Smooth muscle cell of the umbilical artery (primary cell): Measurements from ENCODE around the gene GINM1. TPM values are rescaled to one million over a fixed set of nuclear protein-coding genes. Genes with fewer than 3 reads are reported as not detected.

Source experiments
- total RNA-seq: library from RNA; depleted of rRNA; stranded (reverse); fragments of >200 nt; gene quantifications from 2 replicates; pipeline ENCODE4 v1.2.3, GENCODE V29; 2014

Gene GINM1
- 69.0 and 92.1 TPM in 2 replicates for total RNA-seq

GRCh38 chr6:149565527-149566409 lies at the start of gene GINM1:
Gene GINM1, plus strand, starts transcription at chr6:149566375. Its CDS starts 40 bp downstream, at chr6:149566415.

GRCh38 chr6:149545754-149546471 lies 20.3 kb upstream of the GINM1 start, which contains the start of gene PPIL4:
Gene PPIL4, minus strand, starts transcription at chr6:149546043. Its CDS starts 38 bp downstream, at chr6:149546005.

Other genes with a start within 250 kb of the GINM1 start
- gene TAB2, start 248.7 kb upstream of the GINM1 start, total RNA-seq, result 26.7 and 43.0 TPM in 2 replicates
- 2.1 and 3.2 TPM in 2 replicates for gene SUMO4, start 166.1 kb upstream of the GINM1 start, total RNA-seq
- gene ZC3H12D, start 81.4 kb upstream of the GINM1 start, total RNA-seq, result 0.05 and 0.30 TPM in 2 replicates
- gene PPIL4, start 20.3 kb upstream of the GINM1 start, total RNA-seq, result 45.1 and 54.9 TPM in 2 replicates
- gene KATNA1, start 82.3 kb downstream of the GINM1 start, total RNA-seq, result 32.5 and 38.9 TPM in 2 replicates
- 9.8 and 12.7 TPM in 2 replicates for gene LATS1, start 151.7 kb downstream of the GINM1 start, total RNA-seq
- gene NUP43, start 180.2 kb downstream of the GINM1 start, total RNA-seq, result 15.7 and 25.7 TPM in 2 replicates
- gene PCMT1, start 183.4 kb downstream of the GINM1 start, total RNA-seq, result 108 and 161 TPM in 2 replicates